GM18861 (cell line): ENCODE data around the gene MAL.

ENCODE experiments used
- ATAC-seq: cut with Tn5 transposase; IDR thresholded peaks from one replicate; pipeline ENCODE4 v1.9.1; 2021; ENCODE audit not compliant: unreplicated experiment

Gene MAL

DNA sequence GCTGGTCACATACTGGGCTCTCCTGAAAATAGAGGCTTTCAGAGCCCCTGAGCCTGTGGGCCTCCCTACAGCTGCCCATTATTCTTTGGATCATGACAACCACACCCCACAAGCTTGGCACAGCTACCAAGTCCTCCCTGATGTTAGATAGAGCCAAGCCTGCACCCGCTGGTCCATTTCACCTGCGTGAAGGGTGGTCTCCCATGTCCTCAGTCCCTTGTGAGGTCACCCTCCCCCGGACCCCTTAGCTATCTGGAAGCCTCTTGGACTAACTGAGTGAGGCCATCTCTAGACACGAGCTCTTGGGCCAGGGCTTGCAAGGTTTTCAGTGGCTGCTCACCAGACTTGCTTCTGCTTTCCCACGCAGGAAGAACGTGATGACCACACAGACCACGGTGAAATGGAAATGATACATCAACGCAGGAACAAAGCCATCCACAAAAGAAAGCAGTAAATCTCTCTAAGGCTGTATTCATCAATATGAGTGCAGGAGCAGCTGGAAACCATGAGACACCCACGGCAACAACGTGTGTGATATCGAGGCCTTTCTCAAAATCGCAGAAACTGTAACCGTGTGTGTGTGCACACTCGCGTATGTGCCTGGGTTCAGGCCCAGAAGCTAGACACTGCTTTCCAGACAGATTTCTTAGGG lies 10.1 kb upstream of the MAL start:
- ATAC-seq = no peak

DNA sequence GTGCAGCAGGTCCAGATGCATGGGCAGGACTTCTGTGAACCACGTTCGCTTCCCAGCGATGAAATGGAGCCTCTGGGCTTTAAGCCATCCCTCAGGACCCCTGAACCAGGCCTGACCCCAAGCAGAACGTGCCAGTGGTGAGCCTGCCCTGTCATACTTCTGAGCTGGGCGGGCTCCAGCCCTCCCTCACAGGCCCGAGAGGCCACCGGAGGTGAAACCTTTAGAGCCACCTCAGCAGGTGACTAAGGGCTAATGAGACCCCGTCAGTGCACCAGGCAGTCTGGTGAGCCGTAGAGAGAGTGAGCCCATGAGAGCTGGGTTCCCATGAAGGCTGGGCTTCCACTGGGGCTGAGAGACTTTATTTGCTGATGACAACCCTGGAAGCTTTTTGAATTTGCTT lies 8.9 kb upstream of the MAL start:
- ATAC-seq = no peak

DNA sequence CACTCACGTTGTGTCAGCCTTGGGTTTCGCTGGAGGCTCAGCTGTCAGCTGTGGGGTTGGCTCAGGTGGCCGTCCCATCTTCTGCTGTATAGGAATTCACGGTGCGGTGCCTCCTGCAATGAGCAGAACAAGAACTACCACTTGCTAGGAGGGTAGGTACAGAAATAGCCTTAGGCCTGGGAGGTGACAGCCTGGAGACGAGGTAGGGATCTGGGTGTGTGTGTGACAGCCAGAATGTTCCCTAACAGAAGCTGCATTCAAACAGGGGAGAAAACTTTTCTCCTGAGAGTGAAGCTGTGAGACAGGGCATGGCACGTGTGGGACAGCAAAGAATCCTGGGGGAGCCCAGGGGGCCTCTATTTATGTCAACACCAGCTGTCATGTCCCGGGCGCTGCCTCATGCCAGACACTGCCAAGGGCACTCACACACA lies 8.4 kb upstream of the MAL start:
- no peak for ATAC-seq

DNA sequence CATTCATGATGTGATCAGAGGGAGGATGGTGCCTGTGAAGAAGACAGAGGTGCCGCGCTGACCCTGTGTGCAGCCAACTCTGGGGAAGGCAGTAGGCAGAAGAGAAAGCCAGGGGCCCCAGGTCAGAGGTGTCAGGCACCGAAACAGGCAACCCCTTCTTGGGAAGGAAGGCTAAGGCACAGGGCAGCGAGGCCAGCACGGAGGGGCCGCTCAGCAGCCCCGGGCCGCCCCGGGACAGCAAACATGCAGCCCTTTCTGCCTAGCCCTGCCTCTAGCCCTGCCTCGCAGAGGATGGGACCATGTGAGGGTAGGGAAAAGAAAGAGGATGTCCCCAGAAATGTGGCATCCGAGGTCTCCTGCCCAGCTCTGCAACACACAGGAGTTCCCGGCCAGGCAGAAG lies 7.7 kb upstream of the MAL start:
- no peak for ATAC-seq

DNA sequence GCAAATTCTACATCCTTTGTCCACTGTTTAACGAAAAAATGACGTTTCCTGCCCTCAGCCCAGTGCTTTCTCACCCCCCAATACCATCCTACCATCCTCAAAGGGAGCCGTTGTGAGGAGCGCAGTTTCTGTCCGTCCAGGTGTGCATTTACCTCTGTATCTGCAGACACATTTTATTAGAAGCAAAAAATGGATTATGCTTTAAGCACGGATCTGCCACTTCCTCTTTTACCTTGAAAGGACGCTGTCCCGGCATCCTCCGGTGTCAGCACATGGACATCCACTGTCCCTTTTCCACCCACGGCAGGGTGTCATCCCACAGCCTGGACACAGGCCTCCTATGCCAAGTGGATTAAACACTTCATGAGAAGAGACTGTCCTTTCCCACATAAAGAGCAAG lies 7.2 kb upstream of the MAL start:
- no peak for ATAC-seq

DNA sequence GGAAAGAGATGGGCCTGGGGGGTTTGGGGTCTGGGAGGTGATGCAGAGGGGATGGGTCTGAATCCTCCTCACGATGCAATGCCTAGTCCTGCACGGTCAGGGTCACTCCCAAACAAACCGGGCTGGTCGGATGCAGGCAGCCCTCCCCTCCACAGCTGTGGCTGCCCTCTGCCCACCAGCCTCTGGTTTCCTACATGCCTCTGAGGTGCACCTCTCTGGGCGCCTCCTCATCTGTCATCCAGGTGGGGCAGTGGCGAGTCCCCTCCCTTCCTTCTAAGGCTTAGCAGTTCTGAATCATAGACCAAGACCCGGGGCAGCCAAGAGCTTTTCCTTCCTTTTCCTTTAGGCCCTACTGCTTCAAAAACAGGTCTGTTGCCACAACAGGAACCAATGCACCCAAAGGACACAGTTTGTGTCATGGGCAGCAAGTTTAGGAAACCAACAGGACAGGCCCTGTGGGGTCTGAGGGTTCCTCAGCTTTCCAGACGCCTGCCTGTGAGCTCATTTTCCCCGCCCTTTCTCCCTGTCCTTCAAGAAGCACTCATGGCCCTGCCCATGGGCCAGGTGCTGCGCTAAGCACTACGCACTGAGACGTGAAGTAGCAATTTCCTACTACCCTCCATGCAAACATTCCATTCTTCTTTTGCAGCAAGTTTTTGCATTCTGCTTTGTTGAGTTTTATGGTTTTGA lies 6.5 kb upstream of the MAL start:
- ATAC-seq = no peak

DNA sequence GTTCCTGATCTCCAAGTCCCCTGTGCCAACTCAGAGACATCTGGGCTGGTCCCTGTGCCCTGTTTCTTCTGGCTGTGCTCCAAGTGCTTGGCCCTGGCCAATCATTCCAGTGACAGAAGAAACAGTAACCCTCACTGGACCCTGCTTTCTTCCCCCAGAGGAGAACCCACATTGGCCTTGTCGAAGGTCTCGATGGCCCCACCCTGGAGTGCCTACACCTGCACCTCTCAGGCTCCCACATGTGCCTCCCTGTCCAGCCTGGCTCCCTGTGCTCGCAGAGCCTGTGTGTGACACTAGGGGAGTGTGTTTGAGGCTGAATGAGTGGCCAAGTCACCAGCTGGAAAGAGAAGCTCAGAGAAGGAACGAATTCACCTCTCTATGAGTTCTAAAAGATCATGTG lies 5.9 kb upstream of the MAL start:
- no peak for ATAC-seq

DNA sequence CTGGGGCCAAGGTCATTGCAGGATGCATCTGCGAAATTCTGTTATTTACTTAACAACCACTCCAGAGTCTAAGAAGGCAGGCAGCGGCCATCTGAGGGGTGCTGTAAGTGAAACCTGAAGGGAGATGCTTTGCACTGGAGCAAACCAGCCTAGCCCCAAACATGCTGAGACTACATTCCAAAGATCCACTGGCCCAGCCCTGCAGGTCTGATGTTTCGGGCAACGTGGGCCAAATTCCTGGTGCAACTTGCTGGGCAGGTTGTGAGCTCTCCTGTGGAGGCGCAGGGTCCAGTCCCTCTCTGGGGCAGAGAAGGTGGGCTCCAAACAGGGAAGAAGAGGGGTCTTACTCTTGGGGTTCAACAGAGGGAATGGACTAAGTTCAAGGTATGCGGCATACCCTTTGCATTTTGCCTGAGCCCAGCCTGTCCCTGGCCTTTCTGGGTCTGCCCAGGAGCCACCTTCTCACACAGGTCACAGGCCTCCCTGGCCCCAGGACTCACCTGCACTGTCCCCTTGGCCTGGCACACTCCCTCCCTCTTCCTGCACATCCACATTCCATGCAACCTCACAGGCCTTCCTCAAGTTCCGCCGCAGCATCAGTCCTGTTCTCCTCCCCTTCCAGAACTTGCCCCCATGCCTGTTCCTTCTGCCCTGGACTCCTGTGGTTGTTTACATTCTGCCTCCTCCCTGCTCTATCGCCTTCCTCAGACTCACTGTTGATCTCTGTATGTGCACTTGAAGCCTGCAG lies 5.1 kb upstream of the MAL start:
- no peak for ATAC-seq

DNA sequence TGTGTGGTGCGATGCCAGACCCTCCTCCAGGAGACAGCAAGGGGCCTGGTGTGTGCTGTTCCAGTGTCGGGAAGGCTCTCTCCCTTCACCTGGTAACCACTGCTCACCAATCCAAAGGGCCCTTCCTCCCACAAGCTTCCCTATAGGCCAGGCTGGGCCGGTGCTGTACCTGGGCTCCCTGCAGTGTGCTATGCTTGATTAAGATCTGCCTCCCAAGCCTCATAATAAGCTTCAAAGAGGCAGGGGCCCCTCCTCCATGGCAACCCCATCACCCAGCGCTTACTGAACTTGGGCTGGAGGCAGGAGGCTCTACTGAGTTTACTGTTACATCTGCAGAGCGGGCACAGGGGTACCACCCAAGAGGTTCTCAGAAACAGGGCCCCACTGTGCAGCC lies 4.5 kb upstream of the MAL start:
- ATAC-seq = no peak

DNA sequence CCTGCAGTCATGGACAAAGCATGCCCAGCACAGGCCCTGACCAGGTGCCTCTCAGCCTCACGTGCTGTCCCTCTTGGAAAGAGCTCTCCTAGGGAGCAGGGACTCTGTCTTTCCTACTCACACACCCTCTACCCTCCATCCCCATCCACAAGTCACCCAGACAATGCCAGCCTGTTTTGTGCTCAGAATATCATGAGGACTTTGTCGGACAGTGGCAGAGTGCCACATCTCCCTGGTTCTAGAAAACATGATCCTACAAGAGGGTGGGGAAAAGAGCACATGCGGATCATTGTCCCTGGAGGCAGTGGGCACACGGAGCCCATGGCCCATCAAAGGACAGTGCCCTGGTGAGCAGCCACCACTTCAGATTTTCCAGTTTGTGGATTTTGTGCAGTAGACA lies 3.7 kb upstream of the MAL start:
- no peak for ATAC-seq

DNA sequence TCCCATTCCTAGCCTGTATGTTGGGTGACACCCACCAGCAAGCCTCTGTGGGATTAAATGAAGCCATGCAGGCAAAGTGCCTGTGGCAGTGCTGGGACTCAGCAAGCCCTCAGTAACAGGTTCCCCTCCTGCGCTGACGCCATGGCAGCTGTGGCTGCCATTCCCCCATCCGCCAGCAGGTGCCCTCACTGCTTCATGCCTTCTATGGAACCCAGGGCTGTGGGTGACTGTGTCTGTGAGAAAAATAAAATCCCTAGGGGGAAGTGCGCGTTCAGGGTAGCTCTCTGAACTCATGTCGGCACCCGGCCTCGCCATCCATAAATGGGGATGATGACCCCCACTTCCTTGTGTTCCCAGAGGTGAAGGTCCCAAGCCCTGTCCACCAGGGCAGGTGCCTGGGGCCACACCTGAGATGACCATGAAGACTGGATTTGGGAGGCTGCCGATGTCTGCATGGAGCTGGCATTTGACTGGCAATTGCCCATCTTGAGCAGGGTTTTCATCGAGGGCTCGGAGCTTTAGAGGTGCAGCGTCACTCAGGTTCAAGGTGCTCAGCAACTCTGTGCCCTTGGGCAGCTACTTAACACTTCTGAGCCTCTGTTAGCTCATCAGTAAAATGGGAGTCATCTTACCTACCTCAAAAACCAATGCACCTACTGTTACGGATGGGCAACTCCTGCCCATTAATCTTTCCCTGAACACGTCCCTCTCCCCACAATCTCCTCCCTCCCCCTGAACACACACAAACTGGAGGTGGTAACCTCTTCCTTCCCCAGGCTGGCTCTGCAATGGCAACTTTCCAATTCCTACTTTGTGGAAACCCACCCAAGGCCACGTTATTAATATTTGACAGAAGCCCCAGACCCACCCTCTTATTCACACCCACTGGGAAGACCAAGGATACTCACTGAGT lies 2.9 kb upstream of the MAL start:
- ATAC-seq = peak; percentile 94

DNA sequence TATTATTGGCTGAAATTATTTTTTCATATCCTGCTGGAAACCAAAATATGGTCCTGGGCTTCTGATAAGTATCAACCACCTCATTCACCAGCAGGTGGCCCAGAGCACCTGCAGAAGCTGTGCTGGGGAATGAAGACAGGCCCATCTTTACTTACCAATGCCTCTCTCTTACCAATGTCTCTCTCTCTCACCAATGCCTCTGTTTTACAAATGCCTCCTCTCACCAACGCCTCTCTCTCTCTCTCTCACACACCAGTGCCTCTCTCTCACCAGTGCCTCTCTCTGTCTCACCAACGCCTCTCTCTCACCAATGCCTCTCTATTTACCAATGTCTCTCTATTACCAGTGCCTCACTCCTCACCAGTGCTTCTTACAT lies 2.3 kb upstream of the MAL start:
- ATAC-seq = peak; percentile 47

DNA sequence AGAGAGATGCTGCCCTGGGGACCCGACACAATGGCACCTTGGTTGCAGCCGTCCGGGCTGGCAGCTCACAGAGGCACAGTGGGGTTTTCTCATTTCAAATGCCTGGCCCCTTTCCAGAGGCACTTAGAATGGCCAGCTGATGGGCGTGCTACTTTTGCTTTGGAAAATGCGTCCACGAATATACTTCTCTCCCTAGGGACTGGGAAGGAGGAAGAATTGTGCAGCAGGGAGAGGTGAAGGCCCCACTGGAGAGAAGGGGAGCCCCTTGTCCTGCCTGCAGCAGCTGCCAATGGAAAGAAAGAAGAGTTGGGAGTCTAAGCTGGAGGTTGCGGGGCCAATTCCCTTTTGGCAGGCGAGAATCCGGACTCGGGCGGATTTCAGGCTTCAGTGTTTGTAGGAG lies 1.1 kb upstream of the MAL start:
- ATAC-seq = no peak

DNA sequence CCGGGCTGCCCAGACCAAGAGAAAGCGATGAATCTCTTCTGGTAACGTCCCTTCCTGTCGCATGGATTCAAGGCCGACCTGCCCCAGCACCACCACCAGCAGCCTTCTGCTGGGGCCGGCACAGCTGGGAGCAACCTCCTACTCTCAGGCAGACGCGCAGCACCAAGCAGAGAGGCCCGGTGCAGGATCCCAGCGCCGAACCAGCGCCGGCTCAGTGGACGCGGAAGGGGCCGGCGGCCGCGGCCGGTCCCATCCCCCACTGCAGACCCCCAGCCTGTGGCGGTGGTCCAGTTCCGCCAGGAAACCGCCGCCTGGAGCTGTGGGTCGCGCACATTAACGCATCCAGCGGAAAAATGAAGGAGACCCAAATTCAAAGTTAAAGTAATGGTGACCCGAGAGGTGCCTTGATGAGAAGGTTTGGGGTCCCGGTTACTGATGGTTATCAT lies 525 bp upstream of the MAL start:
- ATAC-seq = no peak

DNA sequence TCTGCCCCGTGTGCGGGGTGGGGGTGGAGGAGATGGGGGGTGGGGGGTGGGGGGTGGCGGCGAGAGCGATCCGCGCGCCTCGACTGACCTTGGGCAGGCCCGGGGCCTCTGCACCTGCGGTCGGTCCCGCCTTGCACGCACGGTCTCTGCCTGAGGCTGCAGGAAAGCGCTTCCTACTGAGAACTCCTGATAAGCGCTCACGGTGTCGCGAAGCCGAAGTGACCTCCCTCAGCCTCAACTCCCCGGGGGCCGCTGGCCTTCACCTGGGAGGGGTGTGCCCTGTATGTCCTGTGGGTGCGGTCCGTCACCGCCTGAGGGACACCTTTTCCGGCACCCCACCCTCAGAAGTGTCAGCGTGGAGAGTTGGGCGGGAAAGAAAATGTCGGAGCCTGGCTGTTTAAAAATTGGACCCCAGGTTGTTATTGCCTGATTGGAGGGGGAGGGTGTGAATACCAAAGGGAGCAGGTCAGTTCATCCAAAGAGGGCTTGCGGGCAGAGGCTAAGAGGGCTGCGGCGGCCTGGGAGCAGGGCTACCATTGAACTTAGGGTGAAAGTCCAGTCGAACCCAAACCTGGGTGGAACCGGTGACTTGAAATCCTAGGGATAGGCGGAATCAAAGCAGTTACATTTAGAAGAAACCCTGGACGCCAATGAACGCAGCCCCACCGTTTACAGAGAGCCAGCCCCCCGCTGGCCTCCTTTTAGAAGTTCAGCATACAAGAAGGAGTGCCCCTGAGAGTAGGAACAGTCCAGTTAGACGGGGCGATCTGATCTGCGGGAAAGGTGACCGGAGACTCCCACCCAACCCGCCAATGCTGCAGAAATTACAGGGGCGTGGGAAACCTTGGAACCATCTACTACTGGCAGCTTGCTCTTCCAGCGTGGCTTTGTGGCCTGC lies 1.2 kb downstream of the MAL start:
- ATAC-seq = no peak

DNA sequence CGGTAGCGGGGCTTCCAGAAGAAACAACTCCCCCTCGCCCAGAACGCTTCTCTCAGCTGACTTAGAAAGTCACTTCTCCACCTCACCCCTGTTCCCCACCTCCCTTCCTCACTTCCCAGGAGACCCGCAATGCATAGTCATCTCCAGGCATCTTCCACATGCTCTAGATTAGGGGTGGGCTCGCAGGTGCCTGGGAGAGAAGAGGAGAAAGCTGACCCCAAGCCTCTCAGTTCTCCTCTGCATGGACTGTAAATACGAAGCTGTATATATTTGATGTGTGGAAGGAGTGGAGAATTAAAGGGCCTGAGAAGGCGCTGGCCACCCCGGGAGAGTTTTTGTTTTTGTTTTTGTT lies 1.8 kb downstream of the MAL start:
- ATAC-seq = no peak

DNA sequence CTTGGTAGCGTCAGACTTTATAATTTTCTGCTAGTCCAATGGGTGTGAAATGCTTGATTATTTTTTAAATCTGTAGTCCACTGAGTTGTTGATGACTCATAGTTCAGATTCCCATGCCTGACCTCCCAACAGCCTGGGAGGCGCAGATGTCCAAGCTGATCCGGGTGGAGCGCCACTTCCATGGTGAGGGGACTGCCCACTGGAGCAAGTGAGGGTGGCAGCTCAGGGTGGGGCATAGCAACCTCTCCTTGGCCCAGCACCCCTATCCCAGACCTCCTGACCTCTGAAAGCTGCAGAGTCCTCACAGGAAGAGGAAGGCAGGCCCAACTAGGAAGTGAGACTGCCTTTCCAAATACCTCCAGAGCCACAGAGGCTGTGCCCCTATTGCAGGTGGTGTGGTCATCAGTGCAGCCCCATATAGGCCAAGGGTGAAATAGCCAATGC lies 4.4 kb downstream of the MAL start:
- no peak for ATAC-seq

DNA sequence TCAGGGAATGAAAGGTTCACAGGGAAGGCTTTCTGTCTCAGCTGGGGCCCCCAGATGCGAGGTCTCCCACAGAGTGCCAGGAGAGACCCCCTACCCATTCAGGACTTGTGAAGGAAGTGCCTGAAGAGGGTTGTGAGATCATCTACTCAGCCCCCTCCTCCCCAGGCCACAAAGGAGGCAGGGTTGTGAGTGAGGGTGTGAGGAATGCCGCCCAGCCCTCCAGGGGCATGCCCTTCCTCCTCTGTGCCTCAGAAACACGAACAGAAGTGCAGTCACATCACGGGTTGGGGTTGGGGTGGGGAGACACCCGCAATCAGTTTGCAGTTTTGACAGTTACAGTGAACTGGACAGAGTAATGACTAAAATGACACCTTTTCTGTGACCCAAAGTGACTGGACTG lies 5.0 kb downstream of the MAL start:
- no peak for ATAC-seq

DNA sequence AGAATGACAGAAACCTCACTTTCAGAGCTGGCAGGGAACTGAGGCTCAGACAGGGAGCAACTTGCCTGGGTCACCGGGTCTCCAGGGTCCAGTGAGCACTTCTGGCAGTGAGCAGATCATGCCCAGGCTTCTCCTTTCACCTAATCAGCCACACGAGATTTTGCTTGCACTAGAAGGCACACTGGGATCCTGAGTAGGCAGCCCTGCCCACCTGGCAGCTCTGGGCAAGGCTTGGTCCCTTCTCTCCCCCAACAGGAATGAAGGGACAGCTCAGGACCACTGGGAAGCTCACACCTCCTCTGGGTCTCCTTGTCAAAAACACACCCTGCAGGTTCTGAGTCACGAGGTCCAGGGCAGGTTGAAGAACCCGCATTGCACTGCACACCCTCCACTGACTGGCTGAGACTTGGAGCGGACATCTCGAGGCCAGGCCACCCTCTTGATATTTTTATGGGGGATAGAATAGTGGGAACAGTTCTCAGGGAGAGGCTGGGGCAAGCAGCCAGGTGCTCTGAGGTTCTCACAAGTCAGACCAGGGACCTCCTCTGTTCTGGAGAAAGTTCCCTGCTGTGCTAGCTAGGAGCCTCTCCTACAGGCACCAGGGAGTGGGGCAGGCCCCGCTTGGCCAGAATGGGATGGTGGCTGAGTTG lies 5.7 kb downstream of the MAL start:
- no peak for ATAC-seq

DNA sequence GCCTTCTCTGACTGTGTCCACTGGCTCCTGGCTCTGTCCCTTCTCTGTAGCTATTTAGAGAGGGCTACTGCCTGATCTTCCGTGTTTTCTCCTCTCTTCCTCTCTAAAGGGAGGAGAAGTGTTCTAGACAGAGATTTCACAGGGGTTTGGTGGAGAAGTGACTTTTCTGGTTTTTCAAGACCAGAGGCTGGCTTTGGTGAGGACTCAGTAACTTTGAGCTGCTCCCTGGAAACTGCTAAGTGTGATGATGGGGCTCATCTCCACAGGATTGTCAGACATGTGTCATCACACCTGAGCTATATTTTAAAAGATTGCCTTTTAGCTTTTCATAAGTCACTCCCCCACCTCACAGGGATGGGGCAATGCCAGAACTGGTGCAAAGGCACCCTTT lies 6.2 kb downstream of the MAL start:
- no peak for ATAC-seq
